Measurements from ENCODE around the gene ZNF25. TPM values are rescaled to one million over a fixed set of nuclear protein-coding genes. Genes with fewer than 3 reads are reported as not detected.

The ZNF25 gene
- total and polyA plus RNA-seq, 4 experiments from 2014 or later = 6.1 to 14.7 (median 10.1) TPM

GRCh38 chr10:37906382-37906781, 70.1 kb downstream of the ZNF25 start:
- Mint-ChIP-seq H3K27me3 (no peaks in the 10 kb centered on the region), H3K4me3 (no peak overlapping the region), H3K4me1 (no peaks in the 10 kb centered on the region), H3K36me3 (no peaks in the 10 kb centered on the region), H3K9me3 (peaks cover 2 to 22% (median 14%) of the 10 kb centered on the region in 8 donors), H3K27ac (no peak overlapping the region)
- no peaks in the 10 kb centered on the region for H3K4me1 ChIP-seq (ENCODE audit: insufficient read depth, low read length)
- intact Hi-C loops (cut with micrococcal nuclease) = no loop called here
- ChIA-PET CTCF (ENCODE audit: partially characterized antibody) (no interaction called here), POLR2A (ENCODE audit: partially characterized antibody) (no interaction called here)
- no peaks in the 10 kb centered on the region for H3K36me3 ChIP-seq (ENCODE audit: insufficient read depth, low read length)
- no peak overlapping the region for H3K27ac ChIP-seq (ENCODE audit: low read depth, low read length)
- no peaks in the 10 kb centered on the region for H3K9me3 ChIP-seq (ENCODE audit: control insufficient read depth in 1 of 2, low read length in 2 of 2)
- no peak overlapping the region for H3K4me3 ChIP-seq (ENCODE audit: low read length in 2 of 2)
- no peak for DNase-seq
- H3K27me3 ChIP-seq (ENCODE audit: insufficient read depth, low read length) = no peaks in the 10 kb centered on the region

Other genes starting within 250 kb of the ZNF25 start
- gene ZNF248, start 119.0 kb downstream of the ZNF25 start, total RNA-seq = 10 to 100 TPM; 18.0 to 18.7 TPM
- 1 to 10 TPM; 5.4 to 8.5 TPM for gene ZNF248, start 119.0 kb downstream of the ZNF25 start, polyA plus RNA-seq
- gene ZNF33A, start 34.0 kb upstream of the ZNF25 start, total RNA-seq = 10 to 100 TPM; 69.0 to 71.4 TPM
- 10 to 100 TPM; 14.3 to 27.2 TPM for gene ZNF33A, start 34.0 kb upstream of the ZNF25 start, polyA plus RNA-seq
- gene ZNF37A, start 117.7 kb upstream of the ZNF25 start, total RNA-seq = 10 to 100 TPM; 22.8 to 27.1 TPM
- gene ZNF37A, start 117.7 kb upstream of the ZNF25 start, polyA plus RNA-seq = 1 to 10 TPM; 2.0 to 4.4 TPM

All from CD4-positive, alpha-beta memory T cell (primary cell).